Right lobe of liver (tissue), 6 donors: ENCODE data around the gene INMT. TPM values are rescaled to one million over a fixed set of nuclear protein-coding genes. Genes with fewer than 3 reads are reported as not detected.

Source experiments
- ATAC-seq, 4 donors: fragments of 200-7000 bp; cut with Tn5 transposase; one replicate each; pipeline ENCODE4 v1.9.1; 2020; ENCODE audit warnings: mild to moderate bottlenecking in 4 of 4, moderate library complexity in 4 of 4
- DNase-seq, 3 donors: peaks; one replicate each; pipeline ENCODE4 v3.0.0-alpha.2; 2020
- H3K27ac ChIP-seq, 3 donors: fragments of 200-600 bp; one replicate each; pipeline ENCODE4 v1.8.0; 2022
- H3K27me3 ChIP-seq, 2 donors: fragments of 200-600 bp; one replicate each; pipeline ENCODE4 v1.8.0; 2022
- H3K36me3 ChIP-seq, 4 donors: fragments of 200-600 bp; sonication (generic) in 1 of 4; one replicate each; pipeline versions ENCODE4 v1.5.1 to v1.8.0; 2017 to 2022; ENCODE audit warnings: control low read depth in 1 of 4
- H3K4me1 ChIP-seq, 4 donors: fragments of 200-600 bp; sonication (generic) in 1 of 4; one replicate each; pipeline versions ENCODE4 v1.5.1 to v1.8.0; 2017 to 2022; ENCODE audit warnings: control low read depth in 1 of 4
- H3K4me3 ChIP-seq, 3 donors: fragments of 200-600 bp; one replicate each; pipeline ENCODE4 v1.8.0; 2022
- H3K9me3 ChIP-seq, 4 donors: fragments of 200-600 bp; sonication (generic) in 1 of 4; one replicate each; pipeline versions ENCODE4 v1.5.1 to v1.8.0; 2017 to 2022; ENCODE audit warnings: control low read depth in 1 of 4
- POLR2A ChIP-seq: fragments of 450-650 bp; IDR thresholded peaks from one replicate; pipeline ENCODE4 v1.6.1; 2017; ENCODE audit warnings: antibody characterized with exemption, mild to moderate bottlenecking
- WGBS: methylation state at CpG from one replicate; pipeline ENCODE4 v1.1.6; 2018; ENCODE audit warnings: low coverage, low lambda C conversion rate; ENCODE audit not compliant: insufficient coverage; ENCODE audit errors: missing lambda C conversion rate; 5-methylcytosine and 5-hydroxymethylcytosine counted together
- intact Hi-C, 2 donors: fragments of 100-400 bp; cut with DNase I; formaldehyde crosslinking; loops; one replicate each; pipeline versions ENCODE4 v1.11.2 to v1.14.1; 2022
- total RNA-seq, 6 experiments: library from RNA; depleted of rRNA in 2 of 6; stranded (reverse); fragments of >200 nt in 2 of 6; fragmentation: NEBNext Ultra II Directional in 3 of 6; extraction: Animal tissue kit (Norgen Biotek cat#: 25700) in 3 of 6; gene quantifications; one replicate each; pipeline versions ENCODE4 v1.1.0 to v1.2.4, GENCODE V29; 2016 to 2023
- TF ChIP-seq, protein P1 (sequence below), 4 donors: fragments of 200-600 bp in 3 of 4; fragments of 450-650 bp in 1 of 4; IDR thresholded peaks; one replicate each; pipeline versions ENCODE4 v1.5.1 to v1.8.0; 2016 to 2022; ENCODE audit warnings: antibody characterized with exemption in 4 of 4, mild to moderate bottlenecking in 2 of 4
- donor health status: DM: no; HTN: yes; CAD: no.
- donor health status: DM: no; HTN: no; CAD: no.
- donor health status: DM: no; HTN: no; CAD: no.
- donor health status: DM: no; HTN: yes; CAD: no.
- donor health status: DM: no; HTN: yes; CAD: no.

Gene INMT
- total RNA-seq, 6 experiments from 2014 or later = 14.7 to 58.9 (median 35.5) TPM

DNA sequence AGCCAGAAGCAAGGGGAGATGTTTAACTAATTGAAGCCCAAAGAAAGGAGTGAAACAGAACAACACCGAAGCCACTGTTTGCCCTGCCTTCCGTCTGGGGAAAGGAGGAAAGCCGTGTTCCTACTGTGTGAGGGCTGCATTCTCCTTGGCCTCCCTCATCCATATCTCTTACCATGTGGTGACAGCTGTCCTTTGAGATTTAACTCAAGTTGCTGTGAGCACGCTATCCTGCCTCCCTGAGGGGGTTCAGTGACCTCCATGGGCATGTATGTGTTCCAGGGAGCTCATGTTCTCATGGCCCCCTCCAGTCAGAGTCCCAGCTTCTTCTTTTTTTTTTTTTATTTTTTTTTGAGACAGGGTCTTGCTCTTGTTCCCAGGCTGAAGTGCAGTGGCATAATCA is 43.5 kb upstream of the INMT start:
- TF ChIP-seq POLR2A = no peak
- TF ChIP-seq, protein P1, sequence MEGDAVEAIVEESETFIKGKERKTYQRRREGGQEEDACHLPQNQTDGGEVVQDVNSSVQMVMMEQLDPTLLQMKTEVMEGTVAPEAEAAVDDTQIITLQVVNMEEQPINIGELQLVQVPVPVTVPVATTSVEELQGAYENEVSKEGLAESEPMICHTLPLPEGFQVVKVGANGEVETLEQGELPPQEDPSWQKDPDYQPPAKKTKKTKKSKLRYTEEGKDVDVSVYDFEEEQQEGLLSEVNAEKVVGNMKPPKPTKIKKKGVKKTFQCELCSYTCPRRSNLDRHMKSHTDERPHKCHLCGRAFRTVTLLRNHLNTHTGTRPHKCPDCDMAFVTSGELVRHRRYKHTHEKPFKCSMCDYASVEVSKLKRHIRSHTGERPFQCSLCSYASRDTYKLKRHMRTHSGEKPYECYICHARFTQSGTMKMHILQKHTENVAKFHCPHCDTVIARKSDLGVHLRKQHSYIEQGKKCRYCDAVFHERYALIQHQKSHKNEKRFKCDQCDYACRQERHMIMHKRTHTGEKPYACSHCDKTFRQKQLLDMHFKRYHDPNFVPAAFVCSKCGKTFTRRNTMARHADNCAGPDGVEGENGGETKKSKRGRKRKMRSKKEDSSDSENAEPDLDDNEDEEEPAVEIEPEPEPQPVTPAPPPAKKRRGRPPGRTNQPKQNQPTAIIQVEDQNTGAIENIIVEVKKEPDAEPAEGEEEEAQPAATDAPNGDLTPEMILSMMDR (IDR thresholded peaks at IDR 0.05) = no peak
- WGBS = 88% methylated on average over 3 of the region's 4 CpGs
- Histone ChIP-seq H3K36me3 (no peaks in the 10 kb centered on the region), H3K27me3 (no peaks in the 10 kb centered on the region), H3K9me3 (no peaks in the 10 kb centered on the region), H3K27ac (no peak overlapping the region), H3K4me3 (no peak overlapping the region), H3K4me1 (no peaks in the 10 kb centered on the region)
- intact Hi-C loops = no loop called here
- no peak for ATAC-seq
- no peak for DNase-seq

DNA sequence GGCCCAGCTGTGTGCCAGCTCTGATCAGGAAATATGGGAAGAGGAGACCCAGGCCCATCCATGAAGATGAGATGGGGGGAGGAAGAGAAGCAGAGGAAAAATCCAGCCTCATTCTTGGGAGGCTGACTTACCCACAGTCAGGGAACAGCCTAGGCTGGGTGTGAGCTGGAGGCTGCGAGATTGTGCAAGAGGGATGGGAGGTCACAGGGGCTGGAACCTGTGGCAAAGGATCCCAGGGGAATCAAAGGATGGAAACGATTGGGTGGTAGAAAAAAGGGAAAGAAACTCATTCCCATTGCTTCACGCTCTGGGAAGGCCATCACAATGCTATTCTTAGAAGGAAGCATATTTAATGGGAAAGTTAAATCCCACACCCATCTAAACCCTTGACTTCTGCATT is 43.0 kb upstream of the INMT start:
- intact Hi-C loops = no loop called here
- WGBS = 45% methylated on average over 3 of the region's 3 CpGs
- no peak for TF ChIP-seq POLR2A
- TF ChIP-seq, protein P1 (IDR thresholded peaks at IDR 0.05) = no peak
- no peak overlapping the region for H3K27ac ChIP-seq
- no peak for DNase-seq
- no peaks in the 10 kb centered on the region for H3K9me3 ChIP-seq
- no peak overlapping the region for H3K4me3 ChIP-seq
- ATAC-seq = no peak
- H3K27me3 ChIP-seq = no peaks in the 10 kb centered on the region
- no peaks in the 10 kb centered on the region for H3K4me1 ChIP-seq
- H3K36me3 ChIP-seq = no peaks in the 10 kb centered on the region

DNA sequence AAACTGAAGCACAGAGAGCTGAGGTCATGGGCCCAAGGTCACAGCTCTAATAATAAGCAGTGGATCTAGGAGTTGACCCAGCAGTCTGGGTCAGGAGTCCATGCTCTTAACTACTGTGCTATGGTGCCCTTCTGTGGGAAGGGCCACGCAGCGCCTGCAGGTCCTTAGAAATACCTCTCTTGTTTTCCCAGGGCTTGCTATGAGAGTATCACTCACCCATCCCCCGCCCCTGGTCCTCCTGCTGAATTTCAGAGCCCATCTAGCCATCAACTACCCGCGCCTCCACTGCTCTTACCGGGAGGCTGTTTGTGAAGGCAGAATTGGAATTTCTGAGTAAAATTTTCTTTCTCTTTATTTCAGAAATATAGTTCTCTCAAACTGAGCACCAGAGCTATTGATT is 42.4 kb upstream of the INMT start:
- no peak for ATAC-seq
- intact Hi-C loops = no loop called here
- WGBS = 42% methylated on average over 4 of the region's 6 CpGs
- TF ChIP-seq, protein P1 (IDR thresholded peaks at IDR 0.05) = no peak
- TF ChIP-seq POLR2A = no peak
- Histone ChIP-seq H3K4me1 (no peaks in the 10 kb centered on the region), H3K9me3 (no peaks in the 10 kb centered on the region), H3K4me3 (no peak overlapping the region), H3K36me3 (no peaks in the 10 kb centered on the region), H3K27ac (no peak overlapping the region), H3K27me3 (no peaks in the 10 kb centered on the region)
- no peak for DNase-seq

DNA sequence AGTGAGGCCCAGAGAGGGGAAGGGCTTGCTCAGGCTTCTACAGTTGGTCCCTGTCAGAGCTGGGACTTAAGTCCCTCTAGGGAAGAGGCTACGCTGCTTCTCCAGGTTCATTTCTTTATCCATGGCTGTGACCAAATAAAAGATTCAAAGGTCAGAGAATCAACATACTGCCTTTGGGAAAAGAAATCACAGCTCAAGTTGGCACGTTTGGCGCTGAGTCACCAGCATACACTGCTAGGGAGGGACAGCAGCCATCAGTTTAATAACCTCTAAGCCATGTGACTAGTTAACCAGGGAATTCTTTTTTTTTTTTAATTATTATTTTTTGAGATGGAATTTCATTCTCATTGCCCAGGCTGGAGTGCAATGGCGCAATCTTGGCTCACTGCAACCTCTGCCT is 41.3 kb upstream of the INMT start:
- no peak for DNase-seq
- 70% methylated on average over 4 of the region's 4 CpGs for WGBS
- peak in 2 of 4 donors; percentile 26 to 34 for ATAC-seq
- Histone ChIP-seq H3K4me1 (no peaks in the 10 kb centered on the region), H3K36me3 (no peaks in the 10 kb centered on the region), H3K9me3 (no peaks in the 10 kb centered on the region), H3K4me3 (no peak overlapping the region), H3K27me3 (no peaks in the 10 kb centered on the region), H3K27ac (no peak overlapping the region)
- intact Hi-C loops = no loop called here
- TF ChIP-seq, protein P1 (IDR thresholded peaks at IDR 0.05) = no peak
- no peak for TF ChIP-seq POLR2A

DNA sequence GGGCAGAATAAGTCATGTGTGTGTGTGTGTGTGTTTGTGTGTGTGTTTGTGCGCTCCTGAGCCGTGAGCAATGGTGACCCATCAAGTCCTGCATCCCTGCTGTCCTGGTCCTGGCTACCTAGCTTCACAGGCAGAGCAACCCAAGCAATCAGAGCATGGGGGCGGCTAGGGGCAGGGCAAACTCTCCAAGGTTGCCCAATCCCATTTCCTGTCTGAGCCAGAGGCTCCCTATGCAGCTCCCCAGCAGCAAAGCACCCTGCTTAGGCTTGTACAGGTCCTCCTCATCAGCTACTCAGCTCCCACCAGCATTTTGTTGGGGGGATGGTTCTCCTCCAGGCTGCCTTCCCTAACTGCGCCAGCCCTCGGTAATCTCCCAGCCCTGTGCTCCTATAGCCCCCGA is 38.5 kb upstream of the INMT start:
- no peak for TF ChIP-seq POLR2A
- TF ChIP-seq, protein P1 (IDR thresholded peaks at IDR 0.05) = no peak
- Histone ChIP-seq H3K27ac (no peak overlapping the region), H3K27me3 (no peaks in the 10 kb centered on the region), H3K9me3 (no peaks in the 10 kb centered on the region), H3K36me3 (no peaks in the 10 kb centered on the region), H3K4me1 (no peaks in the 10 kb centered on the region), H3K4me3 (no peak overlapping the region)
- 59% methylated on average over 3 of the region's 6 CpGs for WGBS
- DNase-seq = no peak
- intact Hi-C loops = no loop called here
- ATAC-seq = peak in 2 of 4 donors; percentile 14 to 17
